IMR-90 (cell line): ENCODE measurements around the gene GTF2F2. TPM values are rescaled to one million over a fixed set of nuclear protein-coding genes. Genes with fewer than 3 reads are reported as not detected.

Experiments used
- ATAC-seq: fragments of 200-7000 bp; cut with Tn5 transposase; 2 replicates; pipeline ENCODE4 v1.9.1; 2020; ENCODE audit warnings: low read depth, mild to moderate bottlenecking, moderate library complexity
- BruUV-seq: library from RNA; stranded (reverse); fragments of 400-500 nt; replicated peaks from 2 replicates; lab custom pipeline; 2021; lab: Mats Ljungman, UMichigan
- CTCF ChIA-PET: fragments of 300-600 bp; formaldehyde crosslinking; extraction: SDS; loops from one replicate; lab custom pipeline; 2021; ENCODE audit warnings: antibody characterized with exemption; lab: Yijun Ruan, JAX
- POLR2A ChIA-PET: fragments of 300-600 bp; sonication (Branson Sonifier 250); formaldehyde crosslinking; loops from one replicate; lab custom pipeline; 2022; ENCODE audit warnings: antibody characterized with exemption; ENCODE audit not compliant: unreplicated experiment; lab: Charles Lee
- DNase-seq: peaks from one replicate; pipeline ENCODE4 v3.0.0; 2013
- H2AFZ ChIP-seq: replicated peaks from 2 replicates; pipeline ENCODE3; 2013; ENCODE audit warnings: low read length, mild to moderate bottlenecking; ENCODE audit not compliant: poor library complexity
- H2AK5ac ChIP-seq: 2 replicates; pipeline ENCODE4 v1.6.1; 2013; ENCODE audit warnings: low read depth, low read length, inconsistent platforms
- H2AK9ac ChIP-seq: replicated peaks from 2 replicates; pipeline ENCODE3; 2013; ENCODE audit warnings: mild to moderate bottlenecking, low read depth, low read length, moderate library complexity; ENCODE audit not compliant: poor library complexity
- H2BK120ac ChIP-seq: 2 replicates; pipeline ENCODE4 v1.6.1; 2013; ENCODE audit warnings: low read depth, low read length, inconsistent platforms
- H2BK15ac ChIP-seq: 3 replicates; pipeline ENCODE4 v1.6.1; 2013; ENCODE audit warnings: low read depth, low read length, inconsistent platforms
- H2BK20ac ChIP-seq: 2 replicates; pipeline ENCODE4 v1.6.1; 2013; ENCODE audit warnings: low read depth, mild to moderate bottlenecking, inconsistent platforms, low read length, moderate library complexity
- H2BK5ac ChIP-seq: 2 replicates; pipeline ENCODE4 v1.6.1; 2013; ENCODE audit warnings: mild to moderate bottlenecking, low read depth, low read length, inconsistent platforms; ENCODE audit not compliant: poor library complexity, severe bottlenecking
- H3K14ac ChIP-seq: replicated peaks from 2 replicates; pipeline ENCODE4 v1.6.1; 2013; ENCODE audit warnings: low read depth, low read length, inconsistent platforms
- H3K18ac ChIP-seq: 2 replicates; pipeline ENCODE4 v1.6.1; 2013; ENCODE audit warnings: low read depth, low read length, control low read depth
- H3K23ac ChIP-seq: 2 replicates; pipeline ENCODE4 v1.6.1; 2013; ENCODE audit warnings: low read depth, low read length, inconsistent platforms
- H3K27ac ChIP-seq: 2 replicates; pipeline ENCODE4 v1.5.1; 2013; ENCODE audit warnings: mild to moderate bottlenecking, control low read depth, low read length; ENCODE audit not compliant: insufficient read depth
- H3K27me3 ChIP-seq: 2 replicates; pipeline ENCODE4 v1.6.1; 2013; ENCODE audit warnings: low read length; ENCODE audit not compliant: control insufficient read depth, insufficient read depth
- H3K36me3 ChIP-seq: 2 replicates; pipeline ENCODE4 v1.6.1; 2013; ENCODE audit warnings: low read length, mixed read lengths; ENCODE audit not compliant: control insufficient read depth, insufficient read depth
- H3K4ac ChIP-seq: 2 replicates; pipeline ENCODE4 v1.6.1; 2013; ENCODE audit warnings: low read depth, low read length, inconsistent platforms
- H3K4me1 ChIP-seq: 2 replicates; pipeline ENCODE4 v1.6.1; 2013; ENCODE audit warnings: low read length, mixed read lengths; ENCODE audit not compliant: control insufficient read depth, insufficient read depth
- H3K4me2 ChIP-seq: 2 replicates; pipeline ENCODE4 v1.6.1; 2013; ENCODE audit warnings: low read depth, mild to moderate bottlenecking, control low read depth, low read length, moderate library complexity
- H3K4me3 ChIP-seq: 2 replicates; pipeline ENCODE4 v1.5.1; 2013; ENCODE audit warnings: low read depth, mild to moderate bottlenecking, control low read depth, low read length, moderate library complexity; ENCODE audit not compliant: insufficient read depth
- H3K56ac ChIP-seq: 2 replicates; pipeline ENCODE4 v1.6.1; 2013; ENCODE audit warnings: low read length, inconsistent platforms; ENCODE audit not compliant: insufficient read depth; ENCODE audit errors: extremely low read depth
- H3K79me1 ChIP-seq, 2 experiments: 2 replicates each; pipeline ENCODE4 v1.6.1; 2013; ENCODE audit warnings: low read length in 2 of 2, inconsistent platforms in 1 of 2, low read depth in 1 of 2
- H3K9ac ChIP-seq: 2 replicates; pipeline ENCODE4 v1.6.1; 2013; ENCODE audit warnings: low read depth, low read length, control low read depth
- H3K9me1 ChIP-seq: 2 replicates; pipeline ENCODE4 v1.6.1; 2013; ENCODE audit warnings: low read length, inconsistent platforms; ENCODE audit not compliant: insufficient read depth
- H3K9me3 ChIP-seq: 2 replicates; pipeline ENCODE4 v1.6.1; 2013; ENCODE audit warnings: low read length; ENCODE audit not compliant: control insufficient read depth, insufficient read depth
- H4K20me1 ChIP-seq: 2 replicates; pipeline ENCODE4 v1.6.1; 2013; ENCODE audit warnings: low read length, inconsistent platforms; ENCODE audit not compliant: insufficient read depth
- H4K5ac ChIP-seq: 2 replicates; pipeline ENCODE4 v1.6.1; 2013; ENCODE audit warnings: mild to moderate bottlenecking, low read depth, low read length, control low read depth
- H4K8ac ChIP-seq, 2 experiments: 2 replicates each; pipeline ENCODE4 v1.6.1; 2013; ENCODE audit warnings: low read depth in 2 of 2, low read length in 2 of 2, control low read depth in 1 of 2, inconsistent platforms in 1 of 2
- H4K91ac ChIP-seq: 2 replicates; pipeline ENCODE4 v1.6.1; 2013; ENCODE audit warnings: low read depth, low read length, inconsistent platforms; ENCODE audit not compliant: insufficient read depth
- BHLHE40 ChIP-seq: fragments of 150-350 bp; IDR thresholded peaks from 2 replicates; pipeline ENCODE4 v1.6.1; 2016; ENCODE audit warnings: mild to moderate bottlenecking, low read depth, low read length
- CEBPB ChIP-seq: IDR thresholded peaks from 2 replicates; pipeline ENCODE4 v1.6.1; 2012; ENCODE audit warnings: low read depth, low read length, improper control_type of control experiment
- FOS ChIP-seq: fragments of 150-350 bp; IDR thresholded peaks from 2 replicates; pipeline ENCODE4 v1.6.1; 2016; ENCODE audit warnings: low read depth, low read length
- MAFK ChIP-seq: IDR thresholded peaks from 2 replicates; pipeline ENCODE4 v1.6.1; 2012; ENCODE audit warnings: low read depth, low read length, improper control_type of control experiment
- MAZ ChIP-seq: IDR thresholded peaks from 2 replicates; pipeline ENCODE4 v1.6.1; 2012; ENCODE audit warnings: low read depth, mild to moderate bottlenecking, low read length, improper control_type of control experiment, moderate library complexity, borderline replicate concordance
- RFX5 ChIP-seq: IDR thresholded peaks from 2 replicates; pipeline ENCODE4 v1.8.0; 2012; ENCODE audit warnings: low read depth, mild to moderate bottlenecking, low read length, moderate library complexity
- SMC3 ChIP-seq: fragments of 150-350 bp; IDR thresholded peaks from 2 replicates; pipeline ENCODE4 v1.6.1; 2016; ENCODE audit warnings: low read depth, mild to moderate bottlenecking, antibody characterized with exemption, low read length, moderate library complexity
- WGBS, 2 experiments: methylation state at CpG; one replicate each; pipeline versions ENCODE4 v1.1.5 to v1.1.7; 2013; ENCODE audit warnings: missing lambda C conversion rate in 2 of 2; ENCODE audit not compliant: insufficient read length in 1 of 2; ENCODE audit errors: extremely low coverage in 2 of 2; 5-methylcytosine and 5-hydroxymethylcytosine counted together
- dilution Hi-C: fragments of 300-500 bp; cut with HindIII; formaldehyde crosslinking; loops from one replicate; pipeline ENCODE4 v1.14.3; 2018; ENCODE audit warnings: low sequenced_read_pairs; ENCODE audit not compliant: unreplicated experiment
- in situ Hi-C: fragments of 300-500 bp; cut with MboI; formaldehyde crosslinking; loops from 3 replicates; pipeline ENCODE4 v1.14.3; 2019; ENCODE audit warnings: low sequenced_read_pairs, inconsistent platforms, mixed read lengths
- intact Hi-C: fragments of 100-400 bp; cut with micrococcal nuclease; formaldehyde crosslinking; loops from 2 replicates; pipeline ENCODE4 v1.10.0; 2022
- polyA plus RNA-seq, 3 experiments: library from polyadenylated mRNA; depleted of rRNA; stranded (reverse); fragments of >200 nt; gene quantifications; 2 replicates each; pipeline ENCODE4 v1.2.3, GENCODE V29; 2012; ENCODE audit warnings: low replicate concordance in 1 of 3
- total RNA-seq: library from RNA; depleted of rRNA; stranded (reverse); fragments of >200 nt; gene quantifications from 2 replicates; pipeline ENCODE4 v1.2.3, GENCODE V29; 2012

GTF2F2 gene
- total and polyA plus RNA-seq, 2 of the 4 experiments (the other 2 are of a cell fraction), result 16.5 to 21.0 TPM

- peak; percentile 95 for DNase-seq
- CTCF ChIA-PET, result no interaction called here
Measured at GRCh38 chr13:45162821-45163220, 42.5 kb downstream of the GTF2F2 start.

More at GRCh38 chr13:45162821-45163220, 42.5 kb downstream of the GTF2F2 start:
- H3K9me1 ChIP-seq, result peaks cover 4% of the 10 kb centered on the region; the same call in 1 of the 2 replicates
- H4K91ac ChIP-seq, result no peak overlapping the region
- peak; percentile 89 for ATAC-seq
- H3K36me3 ChIP-seq, result peaks cover 8% of the 10 kb centered on the region
- no peak overlapping the region for H3K9ac ChIP-seq
- no peak overlapping the region for H2AK9ac ChIP-seq
- H3K4me3 ChIP-seq, result no peak overlapping the region
- peak overlapping the region; percentile 89 for H2BK5ac ChIP-seq
- H2BK20ac ChIP-seq, result no peak overlapping the region
- in situ Hi-C loops (no loop called here), intact Hi-C loops (no loop called here), dilution Hi-C loops (no loop called here)
- POLR2A ChIA-PET, result no interaction called here
- no peak overlapping the region for H2AK5ac ChIP-seq
- H2AFZ ChIP-seq, result no peak overlapping the region
- no TSS peak for BruUV-seq
- no peak overlapping the region for H3K14ac ChIP-seq
- H3K79me1 ChIP-seq, result peaks cover 13 to 33% of the 10 kb centered on the region in 2 experiments; a peak in 3 of 4 replicates
- H3K27ac ChIP-seq, result peak overlapping the region; percentile 90; the same call in 1 of the 2 replicates
- no peaks in the 10 kb centered on the region for H4K20me1 ChIP-seq
- no peaks in the 10 kb centered on the region for H3K27me3 ChIP-seq
- no peak overlapping the region for H3K18ac ChIP-seq
- no CpG with 5 or more reads among the region's 1 CpG for WGBS, 2 experiments
- H3K4me1 ChIP-seq, result peaks cover 11% of the 10 kb centered on the region
- no peak overlapping the region for H2BK120ac ChIP-seq
- no peak overlapping the region for H4K5ac ChIP-seq
- H3K56ac ChIP-seq, result no peak overlapping the region
- no peak overlapping the region for H3K23ac ChIP-seq
- no peak overlapping the region for H2BK15ac ChIP-seq
- TF ChIP-seq CEBPB, result peak; percentile 92
- no peak for TF ChIP-seq MAZ
- TF ChIP-seq BHLHE40, result peak; percentile 9; the same call in 1 of the 2 replicates
- TF ChIP-seq FOS, result peak; percentile 91
- peak; percentile 10; the same call in 1 of the 2 replicates for TF ChIP-seq SMC3
- no peak for TF ChIP-seq RFX5
- TF ChIP-seq MAFK, result 0 out of 2 replicates have a peak, but pooled peaks have one; percentile 28
- H3K9me3 ChIP-seq, result no peaks in the 10 kb centered on the region
- H3K4ac ChIP-seq, result no peak overlapping the region
- no peak overlapping the region for H4K8ac ChIP-seq
- peak overlapping the region; percentile 30; the same call in 1 of the 2 replicates for H3K4me2 ChIP-seq
